Hepatocyte (in vitro differentiated cells): ENCODE data around the gene FBXO10. TPM values are rescaled to one million over a fixed set of nuclear protein-coding genes. Genes with fewer than 3 reads are reported as not detected.
"Not testable (repeated sequence)": the region's sequence is repeated elsewhere in the genome, so short reads cannot be mapped to it uniquely, and the experiment has no call there.

ENCODE experiments used
- DNase-seq: peaks from one replicate; pipeline ENCODE4 v3.0.0-alpha.2; 2016; ENCODE audit warnings: low spot score
- H2AFZ ChIP-seq: fragments of 200-600 bp; sonication (generic); 2 replicates; pipeline ENCODE4 v1.6.0; 2016; ENCODE audit warnings: antibody characterized with exemption, mild to moderate bottlenecking
- H3K27ac ChIP-seq: fragments of 200-600 bp; sonication (generic); 2 replicates; pipeline ENCODE4 v1.5.1; 2016; ENCODE audit warnings: mild to moderate bottlenecking
- H3K27me3 ChIP-seq: fragments of 200-600 bp; sonication (generic); 2 replicates; pipeline ENCODE4 v1.6.1; 2016
- H3K36me3 ChIP-seq: fragments of 200-600 bp; sonication (generic); replicated peaks from 2 replicates; pipeline ENCODE4 v1.5.1; 2016; ENCODE audit warnings: low read depth; ENCODE audit not compliant: insufficient read depth
- H3K4me1 ChIP-seq: fragments of 200-600 bp; sonication (generic); 2 replicates; pipeline ENCODE4 v1.5.1; 2016; ENCODE audit warnings: mild to moderate bottlenecking, moderate library complexity; ENCODE audit not compliant: insufficient read depth
- H3K4me2 ChIP-seq: fragments of 200-600 bp; sonication (generic); 2 replicates; pipeline ENCODE4 v1.6.0; 2016
- H3K4me3 ChIP-seq: fragments of 200-600 bp; sonication (generic); 2 replicates; pipeline ENCODE4 v1.5.1; 2016; ENCODE audit warnings: mild to moderate bottlenecking
- H3K79me2 ChIP-seq: fragments of 200-600 bp; sonication (generic); 2 replicates; pipeline ENCODE4 v1.6.0; 2017; ENCODE audit warnings: mild to moderate bottlenecking
- H3K9me2 ChIP-seq: fragments of 200-600 bp; sonication (generic); replicated peaks from 2 replicates; pipeline ENCODE4 v1.6.0; 2017; ENCODE audit warnings: mild to moderate bottlenecking; ENCODE audit not compliant: insufficient read depth
- H3K9me3 ChIP-seq: fragments of 200-600 bp; sonication (generic); 2 replicates; pipeline ENCODE4 v1.5.1; 2016; ENCODE audit warnings: low read depth, mild to moderate bottlenecking
- H4K20me1 ChIP-seq: fragments of 200-600 bp; sonication (generic); 2 replicates; pipeline ENCODE4 v1.6.0; 2016; ENCODE audit warnings: mild to moderate bottlenecking; ENCODE audit not compliant: insufficient read depth, poor library complexity, severe bottlenecking
- CTCF ChIP-seq: fragments of 200-600 bp; sonication (generic); IDR thresholded peaks from 2 replicates; pipeline ENCODE4 v1.5.1; 2016; ENCODE audit warnings: antibody characterized with exemption, mild to moderate bottlenecking; ENCODE audit not compliant: poor library complexity
- EZH2 ChIP-seq: fragments of 200-600 bp; sonication (generic); IDR thresholded peaks from 2 replicates; pipeline ENCODE4 v1.6.1; 2016; ENCODE audit warnings: antibody characterized with exemption, mild to moderate bottlenecking, borderline replicate concordance
- EZH2phosphoT487 ChIP-seq: fragments of 200-600 bp; sonication (generic); IDR thresholded peaks from one replicate; pipeline ENCODE4 v1.6.1; 2018; ENCODE audit warnings: antibody characterized with exemption, mild to moderate bottlenecking, low read depth, moderate library complexity; ENCODE audit not compliant: unreplicated experiment, severe bottlenecking
- whole genome bisulfite sequencing: methylation state at CpG from one replicate; pipeline ENCODE4 v1.1.6; 2016; ENCODE audit warnings: low lambda C conversion rate; ENCODE audit errors: missing lambda C conversion rate; 5-methylcytosine and 5-hydroxymethylcytosine counted together
- polyA plus RNA-seq: library from polyadenylated mRNA; unstranded; fragments of >200 nt; fragmentation: Nextera tagmentation; extraction: Ambion mirVana; gene quantifications from 2 replicates; pipeline ENCODE4 v1.2.1, GENCODE V29; 2016
- total RNA-seq: library from RNA; depleted of rRNA; stranded (reverse); fragments of >200 nt; gene quantifications from 2 replicates; pipeline ENCODE4 v1.2.3, GENCODE V29; 2014

Gene FBXO10
- total and polyA plus RNA-seq, 2 experiments from 2014 or later = 7.4 to 12.5 TPM

GRCh38 chr9:37604296-37604695 is 28.1 kb upstream of the FBXO10 start:
- Histone ChIP-seq H3K27ac (no peak overlapping the region), H3K9me2 (no peaks in the 10 kb centered on the region), H3K4me2 (no peak overlapping the region), H3K9me3 (no peaks in the 10 kb centered on the region), H3K79me2 (no peaks in the 10 kb centered on the region), H3K27me3 (no peaks in the 10 kb centered on the region), H3K4me3 (no peak overlapping the region), H3K36me3 (no peaks in the 10 kb centered on the region), H3K4me1 (no peaks in the 10 kb centered on the region), H4K20me1 (no peaks in the 10 kb centered on the region), H2AFZ (no peak overlapping the region)
- no peak for TF ChIP-seq EZH2phosphoT487
- no peak for TF ChIP-seq EZH2
- TF ChIP-seq CTCF = no peak
- DNase-seq = no peak
- WGBS = 82% methylated on average over 1 of the region's 1 CpG

GRCh38 chr9:37602817-37603216 is 26.6 kb upstream of the FBXO10 start:
- no peak for TF ChIP-seq CTCF
- TF ChIP-seq EZH2 = no peak
- Histone ChIP-seq H3K9me3 (no peaks in the 10 kb centered on the region), H2AFZ (no peak overlapping the region), H3K79me2 (no peaks in the 10 kb centered on the region), H4K20me1 (no peaks in the 10 kb centered on the region), H3K4me1 (no peaks in the 10 kb centered on the region), H3K27me3 (no peaks in the 10 kb centered on the region), H3K27ac (no peak overlapping the region), H3K4me3 (no peak overlapping the region), H3K36me3 (no peaks in the 10 kb centered on the region), H3K9me2 (no peaks in the 10 kb centered on the region), H3K4me2 (no peak overlapping the region)
- peak; percentile 69 for DNase-seq
- 74% methylated on average over 5 of the region's 5 CpGs for WGBS

GRCh38 chr9:37602061-37602460 is 25.9 kb upstream of the FBXO10 start:
- not testable (repeated sequence) for H3K79me2 ChIP-seq, H3K4me2 ChIP-seq, DNase-seq, H3K9me2 ChIP-seq, H3K27me3 ChIP-seq, H3K36me3 ChIP-seq, H3K4me3 ChIP-seq, H4K20me1 ChIP-seq, H3K4me1 ChIP-seq, H3K27ac ChIP-seq, H3K9me3 ChIP-seq, H2AFZ ChIP-seq
- 94% methylated on average over 4 of the region's 4 CpGs for WGBS

GRCh38 chr9:37596504-37596903 is 20.3 kb upstream of the FBXO10 start:
- H3K4me3 ChIP-seq = no peak overlapping the region
- H3K27me3 ChIP-seq = peaks cover 3% of the 10 kb centered on the region
- no peaks in the 10 kb centered on the region for H4K20me1 ChIP-seq
- H2AFZ ChIP-seq = no peak overlapping the region
- WGBS = 63% methylated on average over 2 of the region's 2 CpGs
- H3K9me2 ChIP-seq = no peaks in the 10 kb centered on the region
- no peaks in the 10 kb centered on the region for H3K4me1 ChIP-seq
- TF ChIP-seq EZH2 = no peak
- no peak for TF ChIP-seq CTCF
- no peak for TF ChIP-seq EZH2phosphoT487
- H3K36me3 ChIP-seq = no peaks in the 10 kb centered on the region
- no peak overlapping the region for H3K4me2 ChIP-seq
- peaks cover 7% of the 10 kb centered on the region for H3K79me2 ChIP-seq
- H3K9me3 ChIP-seq = no peaks in the 10 kb centered on the region
- no peak overlapping the region for H3K27ac ChIP-seq
- DNase-seq = no peak
